Measurements from ENCODE around the gene PRRG2. TPM values are rescaled to one million over a fixed set of nuclear protein-coding genes. Genes with fewer than 3 reads are reported as not detected.
A peak's percentile ranks its signal among the peaks of the same experiment; 100 is the strongest.

PRRG2 gene
- total RNA-seq, 4 donors from 2014 or later, result 0.17 to 2.5 (median 1.6) TPM; not detected in 1

DNA sequence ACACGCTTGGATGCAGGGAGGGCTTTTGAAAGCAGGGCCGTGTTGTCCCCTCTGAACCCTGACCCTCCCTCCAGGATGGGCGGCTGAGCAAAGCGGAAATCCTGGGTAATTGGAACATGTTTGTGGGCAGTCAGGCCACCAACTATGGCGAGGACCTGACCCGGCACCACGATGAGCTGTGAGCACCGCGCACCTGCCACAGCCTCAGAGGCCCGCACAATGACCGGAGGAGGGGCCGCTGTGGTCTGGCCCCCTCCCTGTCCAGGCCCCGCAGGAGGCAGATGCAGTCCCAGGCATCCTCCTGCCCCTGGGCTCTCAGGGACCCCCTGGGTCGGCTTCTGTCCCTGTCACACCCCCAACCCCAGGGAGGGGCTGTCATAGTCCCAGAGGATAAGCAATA lies 38.1 kb upstream of the PRRG2 start:
- no peak overlapping the region for H3K4me3 ChIP-seq
- H3K4me1 ChIP-seq, result peaks cover 4 to 9% (median 5%) of the 10 kb centered on the region in 4 donors
- WGBS, result 80% methylated on average over 9 of the region's 14 CpGs
- no peaks in the 10 kb centered on the region for H3K27me3 ChIP-seq
- H3K27ac ChIP-seq (replicated peaks in 1 of 4), result no peak overlapping the region
- TF ChIP-seq POLR2A (IDR thresholded peaks at IDR 0.05; ENCODE audit: low read depth), result no peak
- TF ChIP-seq POLR2AphosphoS5 (IDR thresholded peaks at IDR 0.05), result no peak
- TF ChIP-seq EP300 (IDR thresholded peaks at IDR 0.05), result no peak
- TF ChIP-seq, protein P1, sequence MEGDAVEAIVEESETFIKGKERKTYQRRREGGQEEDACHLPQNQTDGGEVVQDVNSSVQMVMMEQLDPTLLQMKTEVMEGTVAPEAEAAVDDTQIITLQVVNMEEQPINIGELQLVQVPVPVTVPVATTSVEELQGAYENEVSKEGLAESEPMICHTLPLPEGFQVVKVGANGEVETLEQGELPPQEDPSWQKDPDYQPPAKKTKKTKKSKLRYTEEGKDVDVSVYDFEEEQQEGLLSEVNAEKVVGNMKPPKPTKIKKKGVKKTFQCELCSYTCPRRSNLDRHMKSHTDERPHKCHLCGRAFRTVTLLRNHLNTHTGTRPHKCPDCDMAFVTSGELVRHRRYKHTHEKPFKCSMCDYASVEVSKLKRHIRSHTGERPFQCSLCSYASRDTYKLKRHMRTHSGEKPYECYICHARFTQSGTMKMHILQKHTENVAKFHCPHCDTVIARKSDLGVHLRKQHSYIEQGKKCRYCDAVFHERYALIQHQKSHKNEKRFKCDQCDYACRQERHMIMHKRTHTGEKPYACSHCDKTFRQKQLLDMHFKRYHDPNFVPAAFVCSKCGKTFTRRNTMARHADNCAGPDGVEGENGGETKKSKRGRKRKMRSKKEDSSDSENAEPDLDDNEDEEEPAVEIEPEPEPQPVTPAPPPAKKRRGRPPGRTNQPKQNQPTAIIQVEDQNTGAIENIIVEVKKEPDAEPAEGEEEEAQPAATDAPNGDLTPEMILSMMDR (IDR thresholded peaks at IDR 0.05), result no peak
- intact Hi-C loops (cut with DNase I), result no loop called here
- no peak for DNase-seq (ENCODE audit: extremely low spot score)
- H3K9me3 ChIP-seq, result no peaks in the 10 kb centered on the region
- peaks cover 0 to 32% (median 17%) of the 10 kb centered on the region in 4 donors for H3K36me3 ChIP-seq

DNA sequence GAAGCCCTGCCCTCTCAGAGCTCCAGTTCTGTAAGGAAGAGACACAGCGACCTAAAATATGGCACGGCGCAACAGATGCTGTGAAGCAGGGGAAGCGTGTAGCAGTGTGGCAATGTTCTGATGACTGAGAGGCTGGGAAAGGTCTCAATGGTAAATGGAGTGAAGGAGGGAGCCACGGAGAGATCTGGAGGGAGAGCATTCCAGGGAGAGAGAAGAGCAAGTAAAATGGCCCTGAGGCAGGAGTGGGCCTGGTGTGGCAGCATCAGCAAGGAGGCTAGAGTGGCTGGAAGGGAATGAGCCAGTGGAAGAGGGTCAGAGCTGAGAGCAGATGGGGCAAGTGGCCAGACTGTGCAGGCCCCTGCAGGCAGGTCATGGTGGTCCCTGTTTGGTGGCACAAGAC lies 37.0 kb upstream of the PRRG2 start:
- H3K9me3 ChIP-seq, result no peaks in the 10 kb centered on the region
- WGBS, result 80% methylated on average over 5 of the region's 5 CpGs
- H3K27me3 ChIP-seq, result no peaks in the 10 kb centered on the region
- no peak for TF ChIP-seq POLR2A (IDR thresholded peaks at IDR 0.05; ENCODE audit: low read depth)
- TF ChIP-seq, protein P1 (IDR thresholded peaks at IDR 0.05), result no peak
- TF ChIP-seq EP300 (IDR thresholded peaks at IDR 0.05), result no peak
- TF ChIP-seq POLR2AphosphoS5 (IDR thresholded peaks at IDR 0.05), result no peak
- no peak overlapping the region for H3K4me3 ChIP-seq
- peaks cover 0 to 24% (median 8%) of the 10 kb centered on the region in 4 donors for H3K36me3 ChIP-seq
- DNase-seq (ENCODE audit: extremely low spot score), result no peak
- intact Hi-C loops (cut with DNase I), result no loop called here
- H3K27ac ChIP-seq (replicated peaks in 1 of 4), result no peak overlapping the region
- H3K4me1 ChIP-seq, result peaks cover 4 to 9% (median 5%) of the 10 kb centered on the region in 4 donors

DNA sequence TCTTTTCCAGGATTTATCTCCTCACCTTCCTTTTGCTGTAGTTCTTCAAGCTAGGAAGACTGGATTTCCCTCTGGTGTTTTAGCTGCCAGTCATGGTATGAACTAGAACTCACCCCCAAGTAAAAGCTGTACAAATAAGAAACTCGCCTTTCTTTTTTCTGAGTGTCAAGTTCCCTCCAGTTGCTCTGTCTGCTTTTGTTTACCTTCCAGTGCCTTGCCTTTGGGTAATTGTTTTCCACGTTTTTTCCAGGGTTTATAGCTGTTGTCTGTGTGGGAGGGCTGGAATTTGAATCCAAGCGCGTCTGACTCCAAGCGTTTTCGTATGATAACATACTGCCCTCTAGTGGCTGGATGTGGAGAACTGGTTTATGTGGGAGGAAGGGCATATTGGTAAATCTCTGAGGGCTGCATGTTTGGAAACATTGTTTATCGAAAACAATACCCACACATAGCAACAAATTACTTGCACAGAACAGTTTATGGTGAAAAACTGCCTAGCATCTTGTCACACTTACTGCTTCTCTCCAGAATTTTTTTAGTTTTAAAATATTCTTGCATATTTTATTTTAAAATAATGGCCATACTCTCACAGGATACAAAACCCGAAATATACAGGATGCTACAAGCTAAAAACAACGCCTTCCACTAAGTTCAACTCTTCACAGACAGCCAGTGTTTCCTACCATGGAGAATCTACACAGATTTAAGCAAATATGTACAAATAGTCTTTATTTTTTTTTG lies 34.1 kb upstream of the PRRG2 start:
- intact Hi-C loops (cut with DNase I), result loop anchor here (2.0 kb wide), 1 partner anchor 44 kb away; no protein-coding TSS in a partner anchor
- 7% methylated on average over 9 of the region's 9 CpGs for WGBS
- no peaks in the 10 kb centered on the region for H3K27me3 ChIP-seq
- H3K36me3 ChIP-seq, result peaks cover 0 to 13% (median 3%) of the 10 kb centered on the region in 4 donors
- peaks cover 4 to 9% (median 5%) of the 10 kb centered on the region in 4 donors for H3K4me1 ChIP-seq
- H3K27ac ChIP-seq (replicated peaks in 1 of 4), result no peak overlapping the region
- peak; percentile 94 for DNase-seq (ENCODE audit: extremely low spot score)
- TF ChIP-seq EP300 (IDR thresholded peaks at IDR 0.05) (no peak), POLR2A (IDR thresholded peaks at IDR 0.05; ENCODE audit: low read depth) (no peak), POLR2AphosphoS5 (IDR thresholded peaks at IDR 0.05) (peak; percentile 25 to 45)
- TF ChIP-seq, protein P1 (IDR thresholded peaks at IDR 0.05), result peak; percentile 85 to 94 (median 88)
- H3K4me3 ChIP-seq, result no peak overlapping the region
- no peaks in the 10 kb centered on the region for H3K9me3 ChIP-seq

DNA sequence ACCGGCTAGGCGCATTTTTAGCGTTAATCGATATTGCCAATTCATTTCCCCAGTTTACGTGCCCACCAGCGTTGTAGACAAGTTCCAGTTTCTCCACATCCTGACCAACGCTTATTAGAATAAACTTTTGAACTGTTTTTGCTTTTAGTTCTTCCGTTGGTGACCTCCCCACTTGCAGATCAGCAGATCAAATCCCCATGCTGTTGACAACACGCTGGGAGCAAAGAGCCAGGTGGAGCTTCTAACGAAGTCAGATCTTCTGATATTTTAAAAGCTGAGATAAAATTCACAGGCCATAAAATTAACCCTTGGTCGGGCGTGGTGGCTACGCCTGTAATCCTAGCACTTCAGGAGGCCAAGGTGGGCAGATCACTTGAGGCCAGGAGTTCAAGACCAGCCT lies 32.1 kb upstream of the PRRG2 start:
- Histone ChIP-seq H3K36me3 (peaks cover 0 to 4% (median under 1%) of the 10 kb centered on the region in 4 donors), H3K27ac (replicated peaks in 1 of 4) (no peak overlapping the region), H3K9me3 (no peaks in the 10 kb centered on the region), H3K4me1 (peaks cover 4 to 9% (median 6%) of the 10 kb centered on the region in 4 donors), H3K27me3 (no peaks in the 10 kb centered on the region), H3K4me3 (no peak overlapping the region)
- 80% methylated on average over 13 of the region's 13 CpGs for WGBS
- no peak for DNase-seq (ENCODE audit: extremely low spot score)
- intact Hi-C loops (cut with DNase I), result no loop called here
- no peak for TF ChIP-seq POLR2A (IDR thresholded peaks at IDR 0.05; ENCODE audit: low read depth)
- TF ChIP-seq EP300 (IDR thresholded peaks at IDR 0.05), result no peak
- TF ChIP-seq, protein P1 (IDR thresholded peaks at IDR 0.05), result no peak
- TF ChIP-seq POLR2AphosphoS5 (IDR thresholded peaks at IDR 0.05), result no peak

Data from esophagus muscularis mucosa (tissue), 4 donors.